DLD1 (cell line): ENCODE measurements around the gene KLHDC1.
"Not testable (repeated sequence)": the region's sequence is repeated elsewhere in the genome, so short reads cannot be mapped to it uniquely, and the experiment has no call there.

Source experiments
- in situ Hi-C: cut with HindIII; loops from 2 replicates; pipeline ENCODE4 v1.10.0; 2017; ENCODE audit warnings: low sequenced_read_pairs

Gene KLHDC1

GRCh38 chr14:49781040-49781439 is 88.1 kb downstream of the KLHDC1 start:
- in situ Hi-C loops: not testable (repeated sequence)

- in situ Hi-C loops: no loop called here
Measured at GRCh38 chr14:49783394-49784014, 90.6 kb downstream of the KLHDC1 start.

DNA sequence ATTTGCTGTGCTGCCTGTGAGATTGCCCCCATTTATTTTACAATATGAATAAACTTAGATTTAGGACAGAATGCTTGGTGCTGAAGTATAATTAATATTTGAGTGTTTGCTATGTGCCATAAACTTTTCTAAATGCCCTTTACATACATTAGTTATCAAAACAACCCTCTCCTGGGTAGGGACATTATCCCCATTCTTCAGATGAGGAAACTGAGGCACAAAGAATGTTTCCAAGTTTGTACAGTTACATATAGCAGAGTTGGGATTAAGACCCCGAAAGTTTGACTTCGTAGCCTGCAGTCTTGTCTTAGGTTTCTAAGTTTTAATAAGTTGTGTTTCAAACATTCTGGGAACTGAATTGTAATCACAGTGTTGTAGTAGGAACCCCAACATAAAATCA is 93.4 kb downstream of the KLHDC1 start:
- in situ Hi-C loops: no loop called here

DNA sequence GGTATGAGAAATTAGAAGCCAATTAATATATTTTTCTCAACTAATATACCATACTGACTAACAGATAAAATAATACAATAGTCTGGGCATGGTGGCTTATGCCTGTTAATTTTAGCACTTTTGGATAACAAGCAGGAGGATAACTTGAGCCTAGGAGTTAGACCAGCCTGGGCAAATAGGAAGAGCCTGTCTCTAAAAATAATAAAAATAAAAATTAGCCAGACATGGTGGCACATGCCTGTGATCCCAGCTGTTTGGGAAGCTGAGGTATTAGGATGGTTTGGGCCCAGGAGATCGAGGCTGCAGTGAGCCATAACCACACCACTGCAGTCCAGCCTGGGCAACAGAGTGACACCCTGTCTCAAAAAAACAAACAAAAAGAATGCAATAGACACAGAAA is 99.7 kb downstream of the KLHDC1 start:
- in situ Hi-C loops: no loop called here

- in situ Hi-C loops: no loop called here
Measured at GRCh38 chr14:49796025-49796424, 103.1 kb downstream of the KLHDC1 start.
